ENCODE measurements around the gene TMC1. TPM values are rescaled to one million over a fixed set of nuclear protein-coding genes. Genes with fewer than 3 reads are reported as not detected.

The TMC1 gene
- total and polyA plus RNA-seq, 10 of the 15 experiments (the other 5 are each of a cell fraction or from before 2014, with no cell fraction given): 0.06 to 0.94 (median 0.40) TPM; not detected in 1

GRCh38 chr9:72581694-72582093 is 60.3 kb downstream of the TMC1 start (continued):
- TF ChIP-seq, protein P1, sequence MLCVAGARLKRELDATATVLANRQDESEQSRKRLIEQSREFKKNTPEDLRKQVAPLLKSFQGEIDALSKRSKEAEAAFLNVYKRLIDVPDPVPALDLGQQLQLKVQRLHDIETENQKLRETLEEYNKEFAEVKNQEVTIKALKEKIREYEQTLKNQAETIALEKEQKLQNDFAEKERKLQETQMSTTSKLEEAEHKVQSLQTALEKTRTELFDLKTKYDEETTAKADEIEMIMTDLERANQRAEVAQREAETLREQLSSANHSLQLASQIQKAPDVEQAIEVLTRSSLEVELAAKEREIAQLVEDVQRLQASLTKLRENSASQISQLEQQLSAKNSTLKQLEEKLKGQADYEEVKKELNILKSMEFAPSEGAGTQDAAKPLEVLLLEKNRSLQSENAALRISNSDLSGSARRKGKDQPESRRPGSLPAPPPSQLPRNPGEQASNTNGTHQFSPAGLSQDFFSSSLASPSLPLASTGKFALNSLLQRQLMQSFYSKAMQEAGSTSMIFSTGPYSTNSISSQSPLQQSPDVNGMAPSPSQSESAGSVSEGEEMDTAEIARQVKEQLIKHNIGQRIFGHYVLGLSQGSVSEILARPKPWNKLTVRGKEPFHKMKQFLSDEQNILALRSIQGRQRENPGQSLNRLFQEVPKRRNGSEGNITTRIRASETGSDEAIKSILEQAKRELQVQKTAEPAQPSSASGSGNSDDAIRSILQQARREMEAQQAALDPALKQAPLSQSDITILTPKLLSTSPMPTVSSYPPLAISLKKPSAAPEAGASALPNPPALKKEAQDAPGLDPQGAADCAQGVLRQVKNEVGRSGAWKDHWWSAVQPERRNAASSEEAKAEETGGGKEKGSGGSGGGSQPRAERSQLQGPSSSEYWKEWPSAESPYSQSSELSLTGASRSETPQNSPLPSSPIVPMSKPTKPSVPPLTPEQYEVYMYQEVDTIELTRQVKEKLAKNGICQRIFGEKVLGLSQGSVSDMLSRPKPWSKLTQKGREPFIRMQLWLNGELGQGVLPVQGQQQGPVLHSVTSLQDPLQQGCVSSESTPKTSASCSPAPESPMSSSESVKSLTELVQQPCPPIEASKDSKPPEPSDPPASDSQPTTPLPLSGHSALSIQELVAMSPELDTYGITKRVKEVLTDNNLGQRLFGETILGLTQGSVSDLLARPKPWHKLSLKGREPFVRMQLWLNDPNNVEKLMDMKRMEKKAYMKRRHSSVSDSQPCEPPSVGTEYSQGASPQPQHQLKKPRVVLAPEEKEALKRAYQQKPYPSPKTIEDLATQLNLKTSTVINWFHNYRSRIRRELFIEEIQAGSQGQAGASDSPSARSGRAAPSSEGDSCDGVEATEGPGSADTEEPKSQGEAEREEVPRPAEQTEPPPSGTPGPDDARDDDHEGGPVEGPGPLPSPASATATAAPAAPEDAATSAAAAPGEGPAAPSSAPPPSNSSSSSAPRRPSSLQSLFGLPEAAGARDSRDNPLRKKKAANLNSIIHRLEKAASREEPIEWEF (IDR thresholded peaks at IDR 0.05; ENCODE audit: insufficient replicate concordance, low read depth, low read length): no peak
- TF ChIP-seq HDGF (IDR thresholded peaks at IDR 0.05): no peak
- TF ChIP-seq RAD21 (IDR thresholded peaks at IDR 0.05; ENCODE audit: insufficient read depth, low read depth, low read length): no peak
- TF ChIP-seq WRNIP1 (IDR thresholded peaks at IDR 0.05; ENCODE audit: borderline replicate concordance, low read depth, low read length): no peak
- no peak for TF ChIP-seq PAX5 (IDR thresholded peaks at IDR 0.05; ENCODE audit: borderline replicate concordance, low read depth, low read length)
- TF ChIP-seq ZBED1 (IDR thresholded peaks at IDR 0.05; ENCODE audit: borderline replicate concordance): no peak
- no peak for TF ChIP-seq KDM1A (IDR thresholded peaks at IDR 0.05; ENCODE audit: borderline replicate concordance)
- TF ChIP-seq, protein P2, sequence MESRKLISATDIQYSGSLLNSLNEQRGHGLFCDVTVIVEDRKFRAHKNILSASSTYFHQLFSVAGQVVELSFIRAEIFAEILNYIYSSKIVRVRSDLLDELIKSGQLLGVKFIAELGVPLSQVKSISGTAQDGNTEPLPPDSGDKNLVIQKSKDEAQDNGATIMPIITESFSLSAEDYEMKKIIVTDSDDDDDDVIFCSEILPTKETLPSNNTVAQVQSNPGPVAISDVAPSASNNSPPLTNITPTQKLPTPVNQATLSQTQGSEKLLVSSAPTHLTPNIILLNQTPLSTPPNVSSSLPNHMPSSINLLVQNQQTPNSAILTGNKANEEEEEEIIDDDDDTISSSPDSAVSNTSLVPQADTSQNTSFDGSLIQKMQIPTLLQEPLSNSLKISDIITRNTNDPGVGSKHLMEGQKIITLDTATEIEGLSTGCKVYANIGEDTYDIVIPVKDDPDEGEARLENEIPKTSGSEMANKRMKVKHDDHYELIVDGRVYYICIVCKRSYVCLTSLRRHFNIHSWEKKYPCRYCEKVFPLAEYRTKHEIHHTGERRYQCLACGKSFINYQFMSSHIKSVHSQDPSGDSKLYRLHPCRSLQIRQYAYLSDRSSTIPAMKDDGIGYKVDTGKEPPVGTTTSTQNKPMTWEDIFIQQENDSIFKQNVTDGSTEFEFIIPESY (IDR thresholded peaks at IDR 0.05): no peak
- no peak for TF ChIP-seq MYC (IDR thresholded peaks at IDR 0.05; ENCODE audit: insufficient read depth, insufficient read length, insufficient replicate concordance, low read length, severe bottlenecking)

Measured in GM12878 (cell line).